CD4-positive, alpha-beta T cell treated with Interleukin-4 for 1 hour (primary cell): ENCODE results near the gene NTM.
"Not testable (repeated sequence)": the region's sequence is repeated elsewhere in the genome, so short reads cannot be mapped to it uniquely, and the experiment has no call there.

ENCODE experiments used
- DNase-seq, 2 donors: peaks; one replicate each; pipeline ENCODE4 v3.0.0-alpha.2; 2020 to 2022

NTM gene

GRCh38 chr11:131674051-131674755 is 303.8 kb downstream of the NTM start:
- peak; percentile 18 to 29 for DNase-seq

GRCh38 chr11:131675121-131675888 is 304.9 kb downstream of the NTM start:
- no peak for DNase-seq

- no peak for DNase-seq
These were observed 307.5 kb downstream of the NTM start for GRCh38 chr11:131677828-131678470.

GRCh38 chr11:131678658-131679340 is 308.4 kb downstream of the NTM start:
- no peak for DNase-seq

GRCh38 chr11:131680448-131680847 is 310.0 kb downstream of the NTM start:
- DNase-seq: not testable (repeated sequence)

- no peak for DNase-seq
These were observed 311.5 kb downstream of the NTM start for GRCh38 chr11:131681920-131682319.

GRCh38 chr11:131682373-131683015 is 312.1 kb downstream of the NTM start:
- DNase-seq: no peak

GRCh38 chr11:131683131-131683530 is 312.7 kb downstream of the NTM start:
- no peak for DNase-seq

GRCh38 chr11:131683666-131684065 is 313.3 kb downstream of the NTM start:
- DNase-seq: no peak

GRCh38 chr11:131684111-131685060 is 314.0 kb downstream of the NTM start:
- no peak for DNase-seq

- no peak for DNase-seq
These were observed 314.8 kb downstream of the NTM start for GRCh38 chr11:131685206-131685605.

GRCh38 chr11:131685906-131686305 is 315.5 kb downstream of the NTM start:
- DNase-seq: no peak

- no peak for DNase-seq
These were observed 316.4 kb downstream of the NTM start for GRCh38 chr11:131686836-131687235.

GRCh38 chr11:131687291-131688047 is 317.1 kb downstream of the NTM start:
- DNase-seq: no peak

GRCh38 chr11:131688048-131688693 is 317.8 kb downstream of the NTM start:
- no peak for DNase-seq

- DNase-seq: no peak
These were observed 318.9 kb downstream of the NTM start for GRCh38 chr11:131689049-131689925.

- no peak for DNase-seq
These were observed 319.9 kb downstream of the NTM start for GRCh38 chr11:131690362-131690761.

- no peak for DNase-seq
These were observed 320.4 kb downstream of the NTM start for GRCh38 chr11:131690776-131691175.
